Measurements from ENCODE around the gene CRABP2.

CRABP2 gene

DNA sequence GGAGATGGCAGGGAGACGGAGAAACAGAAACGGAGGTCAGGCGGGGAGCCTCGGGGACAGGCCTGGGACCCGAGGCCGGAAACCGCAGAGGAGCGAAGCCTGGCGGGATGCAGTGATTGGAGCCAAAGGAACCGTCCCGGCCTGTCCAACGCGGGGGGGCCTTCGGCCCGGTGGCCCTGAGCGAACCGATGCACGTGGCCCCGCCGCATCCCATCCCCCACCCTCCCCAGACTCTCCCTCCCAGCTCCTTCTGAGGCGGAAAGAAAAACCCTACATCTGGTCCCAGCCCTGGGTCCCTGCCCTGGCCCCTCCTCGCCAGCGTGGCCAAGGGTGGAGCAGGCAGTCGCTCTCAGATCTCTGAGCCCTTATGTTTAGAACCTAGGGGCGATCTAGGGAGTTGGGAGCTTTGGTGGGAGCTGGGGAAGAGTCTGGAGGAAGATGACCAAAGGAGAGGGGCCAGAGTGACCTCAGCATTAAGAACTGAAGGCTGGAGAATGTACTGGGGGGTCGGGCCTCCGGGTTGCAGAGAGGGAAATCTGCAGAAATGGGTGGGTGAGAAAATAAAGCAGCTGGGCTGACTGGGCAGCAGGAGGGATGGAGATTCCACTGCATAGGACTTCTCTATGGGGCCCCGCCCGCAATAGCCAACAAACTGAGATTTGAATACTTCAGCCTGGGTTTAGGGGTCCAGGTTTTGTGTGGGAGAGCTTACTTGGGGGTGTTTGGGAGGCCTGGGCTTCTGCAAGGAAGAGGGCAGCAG, 1.5 kb upstream of the CRABP2 start:
- peak overlapping the region; percentile 96 for H3K4me2 ChIP-seq (ENCODE audit: low read depth, low read length)
- peak overlapping the region; percentile 59 for H2AFZ ChIP-seq (ENCODE audit: low read length)
- H3K27me3 ChIP-seq (replicated peaks; ENCODE audit: insufficient read depth, low read length), result peaks cover 56% of the 10 kb centered on the region
- H3K79me2 ChIP-seq (ENCODE audit: low read length), result no peaks in the 10 kb centered on the region
- peak overlapping the region; percentile 54 for H3K4me3 ChIP-seq (ENCODE audit: low read length)
- no peak overlapping the region for H3K27ac ChIP-seq (ENCODE audit: low read length)
- H3K36me3 ChIP-seq (replicated peaks; ENCODE audit: insufficient read depth, low read length), result no peaks in the 10 kb centered on the region
- DNase-seq, result no peak
- H4K20me1 ChIP-seq (ENCODE audit: insufficient read depth, low read length), result no peaks in the 10 kb centered on the region
- H3F3A ChIP-seq (ENCODE audit: insufficient read depth, low read length), result no peaks in the 10 kb centered on the region; the same call in 1 of the 2 replicates
- no peak for TF ChIP-seq EZH2 (optimal IDR thresholded peaks at IDR 0.05; ENCODE audit: low read depth, low read length)
- H3K9ac ChIP-seq (ENCODE audit: low read length), result no peak overlapping the region
- no peaks in the 10 kb centered on the region for H3K9me3 ChIP-seq (replicated peaks; ENCODE audit: insufficient read depth, low read length)
- H3K9me2 ChIP-seq (replicated peaks; ENCODE audit: insufficient read depth, low read length), result no peaks in the 10 kb centered on the region
- peaks cover 16% of the 10 kb centered on the region for H3K4me1 ChIP-seq (ENCODE audit: low read length)

GRCh38 chr1:156705918-156706656, 704 bp upstream of the CRABP2 start:
- peaks cover 16% of the 10 kb centered on the region for H3K4me1 ChIP-seq (ENCODE audit: low read length)
- H3K9me2 ChIP-seq (replicated peaks; ENCODE audit: insufficient read depth, low read length), result no peaks in the 10 kb centered on the region
- H3K36me3 ChIP-seq (replicated peaks; ENCODE audit: insufficient read depth, low read length), result no peaks in the 10 kb centered on the region
- H3K9ac ChIP-seq (ENCODE audit: low read length), result no peak overlapping the region; the same call in 1 of the 2 replicates
- TF ChIP-seq EZH2phosphoT487 (IDR thresholded peaks at IDR 0.05; ENCODE audit: low read length) (no peak), EZH2 (optimal IDR thresholded peaks at IDR 0.05; ENCODE audit: low read depth, low read length) (no peak), CTCF (IDR thresholded peaks at IDR 0.05; ENCODE audit: low read length) (peak; percentile 97)
- peak; percentile 39 for DNase-seq
- H3K27ac ChIP-seq (ENCODE audit: low read length), result no peak overlapping the region
- no peaks in the 10 kb centered on the region for H4K20me1 ChIP-seq (ENCODE audit: insufficient read depth, low read length)
- H3K79me2 ChIP-seq (ENCODE audit: low read length), result no peaks in the 10 kb centered on the region
- no peaks in the 10 kb centered on the region for H3K9me3 ChIP-seq (replicated peaks; ENCODE audit: insufficient read depth, low read length)
- peak overlapping the region; percentile 60 for H2AFZ ChIP-seq (ENCODE audit: low read length)
- H3K27me3 ChIP-seq (replicated peaks; ENCODE audit: insufficient read depth, low read length), result peaks cover 63% of the 10 kb centered on the region
- H3K4me2 ChIP-seq (ENCODE audit: low read depth, low read length), result peak overlapping the region; percentile 96
- H3F3A ChIP-seq (ENCODE audit: insufficient read depth, low read length), result no peaks in the 10 kb centered on the region; the same call in 1 of the 2 replicates
- peak overlapping the region; percentile 54 for H3K4me3 ChIP-seq (ENCODE audit: low read length)

DNA sequence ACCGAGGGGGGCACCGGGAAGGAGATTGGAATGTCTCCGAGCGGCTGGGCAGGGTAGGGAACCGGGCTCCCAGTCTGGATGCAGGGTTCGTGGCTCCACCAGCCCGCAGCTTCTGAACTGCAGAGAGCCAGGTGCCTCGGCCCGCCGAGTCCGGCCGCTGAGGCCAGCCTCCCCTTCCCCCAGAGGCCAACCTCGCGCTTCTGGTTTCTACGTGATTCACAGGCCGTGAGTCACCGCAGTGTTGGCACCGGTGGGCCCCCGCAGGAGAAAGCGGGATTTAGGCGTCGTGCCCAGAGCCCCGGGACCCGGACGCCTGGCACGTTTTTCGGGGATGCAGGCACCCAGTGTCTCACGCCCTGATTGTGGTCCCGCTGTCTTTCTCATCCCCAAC, 458 bp downstream of the CRABP2 start:
- no peak overlapping the region for H3K27ac ChIP-seq (ENCODE audit: low read length)
- H3K36me3 ChIP-seq (replicated peaks; ENCODE audit: insufficient read depth, low read length), result no peaks in the 10 kb centered on the region
- H3K4me1 ChIP-seq (ENCODE audit: low read length), result peaks cover 16% of the 10 kb centered on the region
- peaks cover 68% of the 10 kb centered on the region for H3K27me3 ChIP-seq (replicated peaks; ENCODE audit: insufficient read depth, low read length)
- no peaks in the 10 kb centered on the region for H3K79me2 ChIP-seq (ENCODE audit: low read length)
- no peaks in the 10 kb centered on the region for H3K9me2 ChIP-seq (replicated peaks; ENCODE audit: insufficient read depth, low read length)
- H3K4me3 ChIP-seq (ENCODE audit: low read length), result no peak overlapping the region
- H2AFZ ChIP-seq (ENCODE audit: low read length), result no peak overlapping the region
- no peaks in the 10 kb centered on the region for H3K9me3 ChIP-seq (replicated peaks; ENCODE audit: insufficient read depth, low read length)
- TF ChIP-seq EZH2 (optimal IDR thresholded peaks at IDR 0.05; ENCODE audit: low read depth, low read length) (no peak), CTCF (IDR thresholded peaks at IDR 0.05; ENCODE audit: low read length) (no peak), EZH2phosphoT487 (IDR thresholded peaks at IDR 0.05; ENCODE audit: low read length) (no peak)
- peak overlapping the region; percentile 96; the same call in 1 of the 2 replicates for H3K4me2 ChIP-seq (ENCODE audit: low read depth, low read length)
- no peaks in the 10 kb centered on the region for H4K20me1 ChIP-seq (ENCODE audit: insufficient read depth, low read length)
- DNase-seq, result no peak
- H3K9ac ChIP-seq (ENCODE audit: low read length), result no peak overlapping the region
- H3F3A ChIP-seq (ENCODE audit: insufficient read depth, low read length), result no peaks in the 10 kb centered on the region; the same call in 1 of the 2 replicates

Measured in MM.1S (cell line).